OCI-M1 (cell line): ENCODE results near the gene ZNF276.
A peak's percentile ranks its signal among the peaks of the same experiment; 100 is the strongest.
"Not testable (repeated sequence)": the region's sequence is repeated elsewhere in the genome, so short reads cannot be mapped to it uniquely, and the experiment has no call there.

Experiments
- DNase-seq: peaks from one replicate; lab custom pipeline; 2025; lab: John Stamatoyannopoulos, UW

ZNF276 gene

GRCh38 chr16:89696670-89697128 lies 24.6 kb upstream of the ZNF276 start:
- no peak for DNase-seq

- DNase-seq: no peak
Observed at GRCh38 chr16:89697161-89697615, 24.1 kb upstream of the ZNF276 start.

GRCh38 chr16:89697616-89698331 lies 23.6 kb upstream of the ZNF276 start:
- DNase-seq: no peak

- DNase-seq: not testable (repeated sequence)
Observed at GRCh38 chr16:89698717-89699116, 22.6 kb upstream of the ZNF276 start.

GRCh38 chr16:89699629-89700099 lies 21.7 kb upstream of the ZNF276 start:
- not testable (repeated sequence) for DNase-seq

GRCh38 chr16:89700100-89700648 lies 21.2 kb upstream of the ZNF276 start:
- peak; percentile 100 for DNase-seq

GRCh38 chr16:89700649-89701424 lies 20.5 kb upstream of the ZNF276 start:
- peak; percentile 73 for DNase-seq

- DNase-seq: peak; percentile 97
Observed at GRCh38 chr16:89701425-89702406, 19.6 kb upstream of the ZNF276 start, which contains the start of gene SPATA2L. Gene SPATA2L, minus strand, starts transcription at chr16:89701705. Its CDS starts 473 bp downstream, at chr16:89701232.

- peak; percentile 42 for DNase-seq
Observed at GRCh38 chr16:89704281-89704680, 17.1 kb upstream of the ZNF276 start.

GRCh38 chr16:89705006-89705405 lies 16.3 kb upstream of the ZNF276 start:
- no peak for DNase-seq

- DNase-seq: peak; percentile 39
Observed at GRCh38 chr16:89706518-89707260, 14.6 kb upstream of the ZNF276 start.

- DNase-seq: peak; percentile 14
Observed at GRCh38 chr16:89707695-89708094, 13.6 kb upstream of the ZNF276 start.

- DNase-seq: no peak
Observed at GRCh38 chr16:89708481-89708931, 12.8 kb upstream of the ZNF276 start.

GRCh38 chr16:89709166-89709565 lies 12.2 kb upstream of the ZNF276 start:
- no peak for DNase-seq

GRCh38 chr16:89709716-89710432 lies 11.5 kb upstream of the ZNF276 start:
- no peak for DNase-seq

- DNase-seq: no peak
Observed at GRCh38 chr16:89710709-89711564, 10.4 kb upstream of the ZNF276 start.

GRCh38 chr16:89711601-89712273 lies 9.6 kb upstream of the ZNF276 start:
- DNase-seq: peak; percentile 87

GRCh38 chr16:89712274-89712781 lies 9.0 kb upstream of the ZNF276 start:
- DNase-seq: peak; percentile 44
